GM12801 (cell line): ENCODE measurements around the gene COX14.

ENCODE experiments used
- TF ChIP-seq, protein P1 (sequence below): IDR thresholded peaks from one replicate; pipeline ENCODE4 v1.5.1; 2011; ENCODE audit warnings: control low read depth; ENCODE audit not compliant: insufficient read length; ENCODE audit errors: extremely low read depth

COX14 gene

DNA sequence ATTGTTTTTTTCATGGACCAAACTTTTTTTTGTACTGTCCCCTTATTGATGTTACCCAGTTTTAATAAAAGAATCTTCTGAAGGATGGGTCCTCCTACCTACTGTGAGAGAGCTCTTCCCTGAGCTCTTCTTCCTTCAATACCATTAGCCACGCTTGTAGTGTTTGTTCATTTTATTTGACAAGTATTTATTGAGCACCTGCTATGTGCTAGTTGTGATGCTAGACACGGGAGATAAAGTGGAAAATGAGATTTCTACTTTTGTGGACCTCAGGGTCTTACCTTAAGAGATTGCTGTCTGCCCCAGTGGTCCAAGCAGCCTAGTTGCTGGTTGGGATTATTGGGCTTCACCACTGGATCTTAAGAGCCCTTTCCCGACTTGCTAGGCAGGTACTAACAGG is 11.5 kb upstream of the COX14 start:
- TF ChIP-seq, protein P1, sequence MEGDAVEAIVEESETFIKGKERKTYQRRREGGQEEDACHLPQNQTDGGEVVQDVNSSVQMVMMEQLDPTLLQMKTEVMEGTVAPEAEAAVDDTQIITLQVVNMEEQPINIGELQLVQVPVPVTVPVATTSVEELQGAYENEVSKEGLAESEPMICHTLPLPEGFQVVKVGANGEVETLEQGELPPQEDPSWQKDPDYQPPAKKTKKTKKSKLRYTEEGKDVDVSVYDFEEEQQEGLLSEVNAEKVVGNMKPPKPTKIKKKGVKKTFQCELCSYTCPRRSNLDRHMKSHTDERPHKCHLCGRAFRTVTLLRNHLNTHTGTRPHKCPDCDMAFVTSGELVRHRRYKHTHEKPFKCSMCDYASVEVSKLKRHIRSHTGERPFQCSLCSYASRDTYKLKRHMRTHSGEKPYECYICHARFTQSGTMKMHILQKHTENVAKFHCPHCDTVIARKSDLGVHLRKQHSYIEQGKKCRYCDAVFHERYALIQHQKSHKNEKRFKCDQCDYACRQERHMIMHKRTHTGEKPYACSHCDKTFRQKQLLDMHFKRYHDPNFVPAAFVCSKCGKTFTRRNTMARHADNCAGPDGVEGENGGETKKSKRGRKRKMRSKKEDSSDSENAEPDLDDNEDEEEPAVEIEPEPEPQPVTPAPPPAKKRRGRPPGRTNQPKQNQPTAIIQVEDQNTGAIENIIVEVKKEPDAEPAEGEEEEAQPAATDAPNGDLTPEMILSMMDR: no peak

DNA sequence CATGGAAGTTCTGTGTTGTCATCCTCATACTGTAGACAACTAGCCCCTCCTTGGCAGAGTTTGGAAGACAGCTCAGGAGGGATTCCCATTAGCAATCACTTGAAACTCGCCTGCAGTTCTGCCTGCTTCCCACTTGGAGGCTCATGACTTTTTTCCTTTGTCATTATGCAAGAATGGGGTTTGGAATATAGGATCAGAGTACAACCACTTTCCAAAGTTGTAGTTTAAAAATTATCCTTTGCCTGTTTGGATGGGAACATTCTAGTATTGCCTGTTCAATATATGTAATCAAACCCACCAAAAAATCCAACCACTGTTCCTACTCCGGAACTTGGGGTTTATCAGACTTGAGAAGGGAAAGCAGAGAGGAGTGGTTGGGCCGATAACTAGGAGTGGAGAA is 10.4 kb upstream of the COX14 start:
- TF ChIP-seq, protein P1: no peak

DNA sequence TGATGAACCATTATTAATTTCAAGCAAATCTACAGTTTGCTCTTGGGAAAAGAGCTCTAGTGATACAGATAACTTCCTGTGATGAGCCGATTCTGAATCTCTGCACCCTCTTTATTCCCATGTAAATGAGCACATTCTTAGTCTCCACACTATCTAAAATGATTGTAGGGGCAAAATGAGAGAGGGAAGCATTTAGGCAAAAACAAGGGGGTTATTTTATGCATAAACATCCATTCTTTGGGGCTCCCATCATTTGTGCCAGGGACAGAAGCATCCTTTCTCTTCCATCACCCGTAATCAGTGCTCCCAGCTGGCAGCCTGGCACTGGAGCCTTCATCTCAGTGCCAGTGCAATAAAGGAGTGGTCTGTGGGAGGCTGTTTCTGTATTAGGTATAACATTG is 9.9 kb upstream of the COX14 start:
- TF ChIP-seq, protein P1: no peak

DNA sequence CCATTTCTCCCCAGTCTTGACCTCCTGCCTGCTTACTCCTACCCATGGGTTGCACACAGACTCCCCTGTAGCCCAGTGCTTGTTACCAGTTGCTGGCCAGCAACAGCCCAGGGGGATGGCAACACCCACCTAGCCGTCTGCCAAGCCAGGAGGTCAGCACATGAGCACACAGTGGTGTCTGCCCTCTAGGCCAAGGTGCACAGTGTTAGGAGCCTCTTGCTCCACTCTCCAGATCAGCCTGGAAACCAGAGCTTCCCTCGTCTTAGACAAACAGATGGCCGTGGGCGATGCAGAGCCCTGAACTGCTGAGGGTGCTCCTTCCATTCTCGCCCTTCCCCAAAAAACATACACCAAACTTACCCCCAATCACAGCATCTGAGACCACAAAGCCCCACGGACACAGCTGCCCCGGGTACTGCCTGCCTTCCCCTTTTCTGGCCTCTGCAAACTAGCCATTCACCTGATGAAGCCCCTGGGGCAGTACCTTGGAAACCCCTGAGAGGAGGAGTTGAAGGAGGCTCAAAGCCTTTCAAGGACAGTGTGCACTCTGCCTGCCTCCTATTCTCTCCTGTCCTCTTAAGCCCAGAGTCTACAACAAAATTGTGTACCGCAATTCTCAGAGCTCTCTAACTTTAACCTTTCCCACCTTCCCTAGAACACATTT is 9.3 kb upstream of the COX14 start:
- TF ChIP-seq, protein P1: no peak

DNA sequence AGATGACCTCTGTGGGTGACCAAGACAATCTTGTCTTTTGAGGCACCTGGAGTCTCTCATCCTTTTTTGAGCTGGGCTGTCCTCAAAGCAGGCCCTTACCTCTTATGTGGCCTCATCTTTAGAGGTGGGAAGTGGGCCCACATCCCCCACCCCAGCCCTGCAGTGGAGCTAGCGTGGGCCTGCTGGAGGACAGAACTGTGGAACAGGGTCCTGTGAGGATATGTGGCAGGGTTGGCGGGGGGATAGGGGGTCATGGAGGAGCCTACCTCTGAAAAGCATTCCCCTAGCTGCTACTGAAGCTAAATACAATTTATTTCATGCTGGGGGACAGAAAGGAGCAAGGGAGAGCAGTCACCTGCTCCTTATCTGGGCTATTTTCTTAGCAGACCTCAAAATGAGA is 8.7 kb upstream of the COX14 start:
- TF ChIP-seq, protein P1: no peak

DNA sequence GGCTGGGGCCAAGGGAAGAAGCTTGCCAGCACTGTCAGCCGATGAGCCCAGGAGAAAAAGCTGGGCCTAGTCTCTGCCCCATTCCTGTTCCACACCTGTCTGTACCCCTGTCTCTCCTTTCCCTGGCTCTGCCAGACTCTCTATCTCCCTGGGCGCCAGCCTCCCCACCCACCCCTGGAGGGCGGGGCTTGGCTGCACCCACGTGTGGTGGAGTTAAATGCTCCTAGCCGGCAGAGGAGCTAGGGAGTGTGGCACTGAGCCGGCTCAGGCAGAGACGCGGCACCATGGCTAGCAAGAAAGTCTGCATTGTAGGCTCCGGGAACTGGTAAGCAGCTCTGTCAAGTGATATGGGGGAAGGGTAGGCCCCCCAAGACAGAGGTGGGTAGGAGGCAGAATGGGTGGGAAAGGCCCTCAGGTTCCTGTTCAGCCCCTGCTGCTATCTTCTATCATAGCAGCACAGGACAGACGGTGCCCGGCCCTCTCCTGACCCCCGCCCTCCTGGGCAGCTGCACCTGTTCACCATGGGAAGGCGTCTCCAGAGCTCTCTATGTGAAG is 8.2 kb upstream of the COX14 start, which contains the start of gene GPD1:
Gene GPD1 (plus strand): TSS at position 242 of the 555 bp plus-strand sequence. CDS start 43 bp downstream, at position 285.
- TF ChIP-seq, protein P1: no peak

DNA sequence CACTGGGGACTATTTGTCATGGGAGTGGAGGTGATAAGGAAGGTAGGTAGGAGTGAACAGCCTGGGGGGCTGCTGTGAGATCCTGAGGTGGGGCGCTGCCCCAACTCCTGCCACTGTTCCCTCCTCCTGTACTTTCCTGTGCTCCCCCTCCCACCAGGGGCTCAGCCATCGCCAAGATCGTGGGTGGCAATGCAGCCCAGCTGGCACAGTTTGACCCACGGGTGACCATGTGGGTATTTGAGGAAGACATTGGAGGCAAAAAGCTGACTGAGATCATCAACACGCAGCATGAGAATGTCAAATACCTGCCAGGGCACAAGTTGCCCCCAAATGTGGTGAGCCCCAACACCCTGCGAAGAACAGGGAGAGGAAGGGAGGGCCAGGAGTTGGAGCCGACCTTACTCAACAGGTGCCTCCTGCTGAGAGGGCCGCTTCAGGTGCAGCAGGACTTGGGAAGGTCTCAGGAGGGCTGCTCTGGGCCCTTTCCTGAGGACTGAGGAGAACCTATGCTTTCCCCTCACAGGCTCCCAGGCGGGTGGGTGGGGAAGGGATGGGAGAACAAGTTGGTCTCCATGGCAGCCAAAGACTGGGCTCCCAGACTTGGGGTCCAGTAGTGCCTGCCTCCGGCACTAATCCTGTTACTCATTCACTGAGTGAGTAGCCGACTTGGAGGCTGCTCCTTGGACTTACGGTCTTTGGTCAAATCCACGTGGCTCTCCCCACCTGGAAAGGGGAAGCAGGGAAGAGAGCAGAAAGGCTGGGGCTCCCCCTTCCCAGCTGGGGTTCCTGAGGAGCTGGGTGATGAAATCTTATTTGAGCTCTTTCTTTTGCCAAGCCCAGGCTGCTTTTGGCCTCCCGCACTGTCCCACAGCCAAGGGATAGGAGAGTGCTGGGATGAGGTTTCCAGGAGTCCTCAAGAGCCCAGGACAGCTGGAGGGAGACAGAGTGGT is 7.3 kb upstream of the COX14 start:
- TF ChIP-seq, protein P1: no peak
